ENCODE results near the gene CYTH4.

DNA sequence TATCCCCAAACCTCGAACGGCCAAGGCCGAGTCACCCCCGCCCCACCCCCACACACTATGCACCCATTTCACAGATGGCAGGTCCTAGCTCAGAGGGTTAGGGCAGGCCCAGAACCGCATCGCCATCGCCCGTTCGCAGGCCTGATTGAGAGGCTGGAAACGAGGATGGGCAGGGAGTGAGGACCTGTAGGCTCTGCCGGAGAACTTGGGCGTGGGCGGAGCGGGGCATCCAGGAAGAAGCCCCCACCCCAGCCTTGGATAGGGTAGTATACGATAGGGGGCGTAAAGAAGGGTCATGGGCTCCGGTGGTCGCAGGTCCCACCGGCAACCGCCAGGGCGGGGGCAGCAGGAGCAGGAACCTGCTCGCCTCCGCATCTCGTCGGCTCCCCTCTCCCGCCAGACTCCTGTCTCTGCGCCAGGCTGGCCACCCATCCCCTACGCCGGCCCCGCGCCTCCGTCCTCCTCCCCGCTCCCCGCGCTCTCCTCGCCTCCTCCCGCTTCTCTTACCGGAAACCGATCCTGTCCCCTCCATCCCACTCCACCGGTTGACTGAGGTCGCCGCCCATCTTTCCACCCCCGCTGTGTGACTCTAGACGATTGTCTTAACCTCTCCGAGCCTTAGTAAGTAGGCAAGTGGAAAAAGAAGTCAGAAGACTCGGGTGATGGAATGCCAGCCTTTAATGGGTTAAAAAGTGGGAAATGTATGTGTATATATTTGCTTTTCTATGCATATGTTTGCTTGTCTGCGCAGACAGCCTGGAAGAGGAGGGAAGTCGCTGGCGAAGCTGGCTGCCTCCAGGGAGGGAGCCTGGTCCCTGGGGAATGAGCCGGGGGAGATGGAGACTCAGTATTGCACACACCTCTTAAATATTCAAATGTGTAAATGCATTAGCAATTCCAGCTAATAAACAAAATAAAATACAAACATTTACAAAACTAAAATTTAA is 52.8 kb downstream of the CYTH4 start:
- no peak for TF ChIP-seq CTCF (IDR thresholded peaks at IDR 0.05; ENCODE audit: extremely low read depth in 1 of 2, insufficient read depth in 1 of 2, low read depth in 1 of 2, low read length in 2 of 2)
- TF ChIP-seq POLR2A (IDR thresholded peaks at IDR 0.05; ENCODE audit: low read depth, low read length), result no peak
- no peak for TF ChIP-seq POLR2AphosphoS5 (IDR thresholded peaks at IDR 0.05; ENCODE audit: insufficient read depth, low read depth, low read length)

Data from endothelial cell of umbilical vein (primary cell).